ENCODE results near the gene PTPRT.

DNA sequence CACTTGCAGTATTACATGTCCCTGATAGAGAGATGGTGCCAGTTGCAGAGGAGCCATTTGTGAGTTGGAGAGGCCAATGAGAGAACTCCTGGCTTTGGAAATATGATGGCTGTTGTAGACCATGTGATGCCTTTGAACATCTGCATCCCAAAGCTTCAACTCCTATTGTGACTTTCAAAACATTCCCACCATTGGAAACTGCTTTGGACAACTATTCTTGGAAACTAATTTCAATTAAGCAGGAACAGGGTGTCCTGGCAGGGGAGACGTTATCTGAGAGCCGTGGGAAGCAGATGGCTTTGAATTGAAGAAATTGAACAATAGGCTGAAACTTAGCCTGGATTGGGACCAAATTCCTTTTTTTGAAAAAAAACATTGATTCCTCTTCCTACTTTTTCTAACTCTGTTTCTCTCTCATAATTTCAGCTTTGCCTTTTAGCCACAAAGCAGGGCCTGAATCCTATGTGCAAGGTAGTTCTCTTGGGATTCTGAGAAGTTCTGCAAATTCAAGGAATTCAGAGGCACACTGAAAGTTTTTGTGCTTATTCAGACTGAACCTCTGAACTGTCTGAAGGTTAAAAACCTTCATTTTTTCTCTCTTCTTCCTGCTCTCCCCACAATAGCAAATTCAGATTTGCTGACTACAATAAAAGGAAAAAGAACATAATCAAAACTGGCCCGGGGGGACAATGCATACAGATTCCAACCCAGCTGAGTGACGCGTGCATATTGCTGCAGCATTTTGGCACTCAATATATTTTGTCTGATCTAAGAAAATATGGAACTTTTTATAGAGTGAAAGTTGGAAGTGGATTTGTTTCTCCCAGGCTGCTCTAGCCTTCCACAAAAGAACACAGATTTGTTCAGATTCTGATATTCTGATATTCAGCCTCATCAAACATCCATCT, 851.2 kb downstream of the PTPRT start:
- TF ChIP-seq, protein P1, sequence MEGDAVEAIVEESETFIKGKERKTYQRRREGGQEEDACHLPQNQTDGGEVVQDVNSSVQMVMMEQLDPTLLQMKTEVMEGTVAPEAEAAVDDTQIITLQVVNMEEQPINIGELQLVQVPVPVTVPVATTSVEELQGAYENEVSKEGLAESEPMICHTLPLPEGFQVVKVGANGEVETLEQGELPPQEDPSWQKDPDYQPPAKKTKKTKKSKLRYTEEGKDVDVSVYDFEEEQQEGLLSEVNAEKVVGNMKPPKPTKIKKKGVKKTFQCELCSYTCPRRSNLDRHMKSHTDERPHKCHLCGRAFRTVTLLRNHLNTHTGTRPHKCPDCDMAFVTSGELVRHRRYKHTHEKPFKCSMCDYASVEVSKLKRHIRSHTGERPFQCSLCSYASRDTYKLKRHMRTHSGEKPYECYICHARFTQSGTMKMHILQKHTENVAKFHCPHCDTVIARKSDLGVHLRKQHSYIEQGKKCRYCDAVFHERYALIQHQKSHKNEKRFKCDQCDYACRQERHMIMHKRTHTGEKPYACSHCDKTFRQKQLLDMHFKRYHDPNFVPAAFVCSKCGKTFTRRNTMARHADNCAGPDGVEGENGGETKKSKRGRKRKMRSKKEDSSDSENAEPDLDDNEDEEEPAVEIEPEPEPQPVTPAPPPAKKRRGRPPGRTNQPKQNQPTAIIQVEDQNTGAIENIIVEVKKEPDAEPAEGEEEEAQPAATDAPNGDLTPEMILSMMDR (IDR thresholded peaks at IDR 0.05) = no peak
- TF ChIP-seq SMC3 (IDR thresholded peaks at IDR 0.05) (no peak), ELK1 (IDR thresholded peaks at IDR 0.05; ENCODE audit: low read depth, low read length) (no peak), RAD21 (conservative IDR thresholded peaks at IDR 0.05 in 1 of 2, IDR thresholded peaks at IDR 0.05 in 1 of 2) (no peak), POLR2A (IDR thresholded peaks at IDR 0.05; ENCODE audit: low read length) (no peak), KDM5A (IDR thresholded peaks at IDR 0.05) (no peak), EP300 (IDR thresholded peaks at IDR 0.05) (no peak), MAX (IDR thresholded peaks at IDR 0.05) (no peak), PHF8 (IDR thresholded peaks at IDR 0.05; ENCODE audit: borderline replicate concordance, low read depth) (no peak)

All from A549 (cell line).